BLaER1 (cell line): Measurements from ENCODE around the gene TTC3.
"Not testable (repeated sequence)": the region's sequence is repeated elsewhere in the genome, so short reads cannot be mapped to it uniquely, and the experiment has no call there.

Experiments used
- H3K27ac ChIP-seq: shearing (Covaris generic); formaldehyde crosslinking; 2 replicates; pipeline ENCODE4 v1.8.1; 2022
- H3K27me3 ChIP-seq: shearing (Covaris generic); formaldehyde crosslinking; 2 replicates; pipeline ENCODE4 v1.8.1; 2022
- H3K36me3 ChIP-seq: shearing (Covaris generic); formaldehyde crosslinking; 2 replicates; pipeline ENCODE4 v1.8.1; 2022
- H3K4me1 ChIP-seq: shearing (Covaris generic); formaldehyde crosslinking; 2 replicates; pipeline ENCODE4 v1.8.1; 2022
- H3K4me2 ChIP-seq: shearing (Covaris generic); formaldehyde crosslinking; 2 replicates; pipeline ENCODE4 v1.8.1; 2022
- H3K4me3 ChIP-seq: shearing (Covaris generic); formaldehyde crosslinking; 2 replicates; pipeline ENCODE4 v1.8.1; 2022
- H3K9ac ChIP-seq: shearing (Covaris generic); formaldehyde crosslinking; 2 replicates; pipeline ENCODE4 v1.8.1; 2022
- H3K9me3 ChIP-seq: shearing (Covaris generic); formaldehyde crosslinking; 2 replicates; pipeline ENCODE4 v1.8.1; 2022
- H4K20me1 ChIP-seq: shearing (Covaris generic); formaldehyde crosslinking; 2 replicates; pipeline ENCODE4 v1.8.1; 2022
- Cebpa-rat ChIP-seq: shearing (Covaris generic); IDR thresholded peaks from 2 replicates; pipeline ENCODE4 v1.8.1; 2022

The TTC3 gene

GRCh38 chr21:37136744-37137143, 63.7 kb downstream of the TTC3 start:
- no peak overlapping the region for H3K4me2 ChIP-seq
- H3K27ac ChIP-seq = no peak overlapping the region
- no peaks in the 10 kb centered on the region for H4K20me1 ChIP-seq
- H3K9me3 ChIP-seq = peaks cover 21% of the 10 kb centered on the region
- H3K4me1 ChIP-seq = 0 out of 2 replicates have a peak, but pooled peaks cover 10% of the 10 kb centered on the region
- no peaks in the 10 kb centered on the region for H3K27me3 ChIP-seq
- H3K4me3 ChIP-seq = no peak overlapping the region
- TF ChIP-seq Cebpa-rat = no peak
- H3K9ac ChIP-seq = no peak overlapping the region
- peaks cover 96% of the 10 kb centered on the region for H3K36me3 ChIP-seq

- no peak overlapping the region for H3K27ac ChIP-seq
- 0 out of 2 replicates have a peak, but pooled peaks cover 10% of the 10 kb centered on the region for H3K4me1 ChIP-seq
- no peak overlapping the region for H3K9ac ChIP-seq
- H3K36me3 ChIP-seq = peaks cover 82% of the 10 kb centered on the region
- no peaks in the 10 kb centered on the region for H4K20me1 ChIP-seq
- no peaks in the 10 kb centered on the region for H3K27me3 ChIP-seq
- H3K9me3 ChIP-seq = peaks cover 24% of the 10 kb centered on the region
- H3K4me3 ChIP-seq = no peak overlapping the region
- TF ChIP-seq Cebpa-rat = no peak
- no peak overlapping the region for H3K4me2 ChIP-seq
Measured at GRCh38 chr21:37139154-37139553, 66.1 kb downstream of the TTC3 start.

- no peak for TF ChIP-seq Cebpa-rat
- Histone ChIP-seq H3K4me1 (0 out of 2 replicates have a peak, but pooled peaks cover 10% of the 10 kb centered on the region), H3K27me3 (no peaks in the 10 kb centered on the region), H3K9ac (no peak overlapping the region), H3K4me3 (no peak overlapping the region), H4K20me1 (no peaks in the 10 kb centered on the region), H3K27ac (no peak overlapping the region), H3K9me3 (peaks cover 24% of the 10 kb centered on the region), H3K4me2 (no peak overlapping the region), H3K36me3 (peaks cover 82% of the 10 kb centered on the region)
Measured at GRCh38 chr21:37139902-37140301, 66.8 kb downstream of the TTC3 start.

GRCh38 chr21:37143392-37143791, 70.3 kb downstream of the TTC3 start:
- not testable (repeated sequence) for H3K9me3 ChIP-seq, H3K4me2 ChIP-seq, H3K27ac ChIP-seq, H3K27me3 ChIP-seq, H3K4me3 ChIP-seq, H4K20me1 ChIP-seq, H3K9ac ChIP-seq
- H3K4me1 ChIP-seq = peaks cover 12% of the 10 kb centered on the region
- peaks cover 80% of the 10 kb centered on the region for H3K36me3 ChIP-seq

GRCh38 chr21:37145635-37146111, 72.6 kb downstream of the TTC3 start:
- H3K27ac ChIP-seq = no peak overlapping the region
- H3K4me3 ChIP-seq = no peak overlapping the region
- H3K9me3 ChIP-seq = 0 out of 2 replicates have a peak, but pooled peaks cover 8% of the 10 kb centered on the region
- peaks cover 76% of the 10 kb centered on the region for H3K36me3 ChIP-seq
- H3K9ac ChIP-seq = no peak overlapping the region
- no peak overlapping the region for H3K4me2 ChIP-seq
- no peaks in the 10 kb centered on the region for H4K20me1 ChIP-seq
- no peaks in the 10 kb centered on the region for H3K27me3 ChIP-seq
- peaks cover 12% of the 10 kb centered on the region for H3K4me1 ChIP-seq
- no peak for TF ChIP-seq Cebpa-rat

GRCh38 chr21:37146320-37147235, 73.5 kb downstream of the TTC3 start:
- peaks cover 12% of the 10 kb centered on the region for H3K4me1 ChIP-seq
- peaks cover 69% of the 10 kb centered on the region for H3K36me3 ChIP-seq
- no peak overlapping the region for H3K9ac ChIP-seq
- H3K9me3 ChIP-seq = 0 out of 2 replicates have a peak, but pooled peaks cover 5% of the 10 kb centered on the region
- H4K20me1 ChIP-seq = no peaks in the 10 kb centered on the region
- no peaks in the 10 kb centered on the region for H3K27me3 ChIP-seq
- H3K4me3 ChIP-seq = no peak overlapping the region
- H3K4me2 ChIP-seq = peak overlapping the region; percentile 4; the same call in 1 of the 2 replicates
- TF ChIP-seq Cebpa-rat = no peak
- H3K27ac ChIP-seq = no peak overlapping the region

- no peaks in the 10 kb centered on the region for H4K20me1 ChIP-seq
- no peak overlapping the region for H3K27ac ChIP-seq
- no peak overlapping the region for H3K4me3 ChIP-seq
- H3K4me1 ChIP-seq = peaks cover 12% of the 10 kb centered on the region
- no peak overlapping the region for H3K9ac ChIP-seq
- H3K4me2 ChIP-seq = no peak overlapping the region
- H3K9me3 ChIP-seq = no peaks in the 10 kb centered on the region
- H3K36me3 ChIP-seq = peaks cover 85% of the 10 kb centered on the region
- no peaks in the 10 kb centered on the region for H3K27me3 ChIP-seq
- TF ChIP-seq Cebpa-rat = no peak
Measured at GRCh38 chr21:37149411-37149810, 76.4 kb downstream of the TTC3 start.

- peaks cover 86% of the 10 kb centered on the region for H3K36me3 ChIP-seq
Measured at GRCh38 chr21:37153196-37153934, 80.3 kb downstream of the TTC3 start.

GRCh38 chr21:37153935-37154350, 80.9 kb downstream of the TTC3 start:
- H3K36me3 ChIP-seq = peaks cover 86% of the 10 kb centered on the region
- no peak for TF ChIP-seq Cebpa-rat
- H3K4me3 ChIP-seq = no peak overlapping the region
- H3K9me3 ChIP-seq = no peaks in the 10 kb centered on the region
- H3K27ac ChIP-seq = no peak overlapping the region
- H3K4me2 ChIP-seq = no peak overlapping the region
- H3K9ac ChIP-seq = no peak overlapping the region
- no peaks in the 10 kb centered on the region for H3K27me3 ChIP-seq
- no peaks in the 10 kb centered on the region for H3K4me1 ChIP-seq
- no peaks in the 10 kb centered on the region for H4K20me1 ChIP-seq

More at GRCh38 chr21:37153196-37153934, 80.3 kb downstream of the TTC3 start:
- Histone ChIP-seq H3K9me3 (no peaks in the 10 kb centered on the region), H3K4me2 (no peak overlapping the region), H3K27ac (no peak overlapping the region), H3K9ac (no peak overlapping the region), H3K27me3 (no peaks in the 10 kb centered on the region), H4K20me1 (no peaks in the 10 kb centered on the region), H3K4me1 (no peaks in the 10 kb centered on the region), H3K4me3 (no peak overlapping the region)
- TF ChIP-seq Cebpa-rat = no peak

GRCh38 chr21:37155186-37155585, 82.1 kb downstream of the TTC3 start:
- Histone ChIP-seq H3K4me2 (no peak overlapping the region), H3K9ac (no peak overlapping the region), H3K36me3 (peaks cover 87% of the 10 kb centered on the region), H3K27me3 (no peaks in the 10 kb centered on the region), H3K9me3 (no peaks in the 10 kb centered on the region), H3K27ac (no peak overlapping the region), H3K4me1 (no peaks in the 10 kb centered on the region), H4K20me1 (no peaks in the 10 kb centered on the region), H3K4me3 (no peak overlapping the region)
- no peak for TF ChIP-seq Cebpa-rat
